Endodermal cell (in vitro differentiated cells): ENCODE data around the gene ANKRD33B. TPM values are rescaled to one million over a fixed set of nuclear protein-coding genes. Genes with fewer than 3 reads are reported as not detected.

ENCODE experiments used
- DNase-seq: peaks from one replicate; pipeline ENCODE4 v3.0.0-alpha.2; 2017
- H3K27ac ChIP-seq: 2 replicates; pipeline ENCODE4 v1.5.1; 2013; ENCODE audit warnings: mild to moderate bottlenecking, low read depth, low read length, moderate library complexity
- H3K27me3 ChIP-seq: 2 replicates; pipeline ENCODE4 v1.6.1; 2013; ENCODE audit warnings: mild to moderate bottlenecking, low read length, moderate library complexity; ENCODE audit not compliant: insufficient read depth, control insufficient read depth, poor library complexity, severe bottlenecking
- H3K36me3 ChIP-seq: 2 replicates; pipeline ENCODE4 v1.7.0; 2013; ENCODE audit warnings: mild to moderate bottlenecking, low read length, moderate library complexity; ENCODE audit not compliant: control insufficient read depth, insufficient read depth
- H3K4me1 ChIP-seq: one replicate; pipeline ENCODE4 v1.7.0; 2013; ENCODE audit warnings: low read length; ENCODE audit not compliant: control insufficient read depth, insufficient read depth
- H3K4me3 ChIP-seq: 2 replicates; pipeline ENCODE4 v1.5.1; 2013; ENCODE audit warnings: mild to moderate bottlenecking, low read length, moderate library complexity
- H3K9ac ChIP-seq: 2 replicates; pipeline ENCODE4 v1.6.1; 2013; ENCODE audit warnings: mild to moderate bottlenecking, low read length, moderate library complexity; ENCODE audit not compliant: poor library complexity, severe bottlenecking; ENCODE audit errors: extremely low read depth
- H3K9me3 ChIP-seq: 2 replicates; pipeline ENCODE4 v1.6.1; 2013; ENCODE audit warnings: mild to moderate bottlenecking, low read length, moderate library complexity; ENCODE audit not compliant: control insufficient read depth
- H3K27ac Mint-ChIP-seq: 2 replicates; pipeline ENCODE4 v1.8.0; 2020; ENCODE audit warnings: mixed read lengths
- H3K27me3 Mint-ChIP-seq: 2 replicates; pipeline ENCODE4 v1.8.0; 2021; ENCODE audit warnings: mild to moderate bottlenecking, mixed read lengths; ENCODE audit not compliant: insufficient read depth
- H3K36me3 Mint-ChIP-seq: 2 replicates; pipeline ENCODE4 v1.8.0; 2020; ENCODE audit warnings: low read depth, mixed read lengths
- H3K4me1 Mint-ChIP-seq: 2 replicates; pipeline ENCODE4 v1.8.0; 2020; ENCODE audit warnings: mixed read lengths
- H3K4me3 Mint-ChIP-seq: 2 replicates; pipeline ENCODE4 v1.8.0; 2020; ENCODE audit warnings: mild to moderate bottlenecking, moderate library complexity, mixed read lengths
- H3K9me3 Mint-ChIP-seq: 2 replicates; pipeline ENCODE4 v1.8.0; 2020; ENCODE audit warnings: mild to moderate bottlenecking, mixed read lengths
- CTCF ChIP-seq: fragments of 200-600 bp; sonication (generic); conservative IDR thresholded peaks from 2 replicates; pipeline ENCODE4 v1.5.0; 2021; ENCODE audit warnings: antibody characterized with exemption, mild to moderate bottlenecking
- WGBS, 2 experiments: methylation state at CpG; one replicate each; pipeline versions ENCODE4 v1.1.5 to v1.1.7; 2013; ENCODE audit warnings: missing lambda C conversion rate in 2 of 2, mixed read lengths in 1 of 2; ENCODE audit not compliant: insufficient coverage in 1 of 2, insufficient read length in 1 of 2; 5-methylcytosine and 5-hydroxymethylcytosine counted together
- total RNA-seq, 2 donors: library from RNA; stranded (reverse); fragmentation: NEBNext Ultra II Directional in 1 of 2; extraction: Animal tissue kit (Norgen Biotek cat#: 25700) in 1 of 2; gene quantifications; 2 replicates in 1 of 2; 3 replicates in 1 of 2; pipeline ENCODE4 v1.2.1, GENCODE V29; 2021

ANKRD33B gene
- total RNA-seq, 2 donors from 2014 or later = 21.9 to 37.2 TPM

GRCh38 chr5:10639846-10640368, 76.0 kb downstream of the ANKRD33B start:
- Mint-ChIP-seq H3K9me3 (peaks cover 5% of the 10 kb centered on the region), H3K27ac (no peak overlapping the region), H3K4me1 (peaks cover 21% of the 10 kb centered on the region), H3K36me3 (peaks cover 21% of the 10 kb centered on the region), H3K4me3 (no peak overlapping the region), H3K27me3 (peaks cover 5% of the 10 kb centered on the region)
- 96% methylated on average over 12 to 23 of the region's 48 CpGs for WGBS, 2 experiments
- Histone ChIP-seq H3K27ac (no peak overlapping the region), H3K36me3 (peaks cover 7% of the 10 kb centered on the region), H3K4me1 (no peaks in the 10 kb centered on the region), H3K4me3 (no peak overlapping the region), H3K27me3 (no peaks in the 10 kb centered on the region), H3K9me3 (no peaks in the 10 kb centered on the region), H3K9ac (no peak overlapping the region)
- DNase-seq = no peak
- TF ChIP-seq CTCF = no peak

- Mint-ChIP-seq H3K9me3 (peaks cover 5% of the 10 kb centered on the region), H3K36me3 (peaks cover 21% of the 10 kb centered on the region), H3K4me3 (no peak overlapping the region), H3K4me1 (peaks cover 6% of the 10 kb centered on the region), H3K27me3 (peaks cover 7% of the 10 kb centered on the region), H3K27ac (no peak overlapping the region)
- Histone ChIP-seq H3K9ac (no peak overlapping the region), H3K27me3 (no peaks in the 10 kb centered on the region), H3K27ac (no peak overlapping the region), H3K9me3 (no peaks in the 10 kb centered on the region), H3K4me3 (no peak overlapping the region), H3K36me3 (peaks cover 7% of the 10 kb centered on the region), H3K4me1 (no peaks in the 10 kb centered on the region)
- no peak for DNase-seq
- no peak for TF ChIP-seq CTCF
- WGBS, 2 experiments = 67 to 89% methylated on average over 2 to 7 of the region's 7 CpGs
Observed at GRCh38 chr5:10642367-10642766, 78.5 kb downstream of the ANKRD33B start.

- Mint-ChIP-seq H3K4me1 (no peaks in the 10 kb centered on the region), H3K9me3 (no peaks in the 10 kb centered on the region), H3K36me3 (peaks cover 14% of the 10 kb centered on the region), H3K4me3 (no peak overlapping the region), H3K27ac (no peak overlapping the region), H3K27me3 (peaks cover 20% of the 10 kb centered on the region)
- Histone ChIP-seq H3K27me3 (no peaks in the 10 kb centered on the region), H3K4me1 (no peaks in the 10 kb centered on the region), H3K4me3 (no peak overlapping the region), H3K9ac (no peak overlapping the region), H3K9me3 (no peaks in the 10 kb centered on the region), H3K27ac (no peak overlapping the region), H3K36me3 (no peaks in the 10 kb centered on the region)
- WGBS, 2 experiments = 84 to 88% methylated on average over 9 of the region's 9 CpGs
- TF ChIP-seq CTCF = no peak
- no peak for DNase-seq
Observed at GRCh38 chr5:10644192-10644591, 80.3 kb downstream of the ANKRD33B start.
